Purkinje cell (primary cell): ENCODE measurements around the gene RIMS1. TPM values are rescaled to one million over a fixed set of nuclear protein-coding genes. Genes with fewer than 3 reads are reported as not detected.

ENCODE experiments used
- polyA plus RNA-seq: library from polyadenylated mRNA; unstranded; fragments of >200 nt; fragmentation: Nextera tagmentation; gene quantifications from 2 replicates; pipeline ENCODE4 v1.2.1, GENCODE V29; 2014

The RIMS1 gene
- polyA plus RNA-seq, result 10.0 and 10.4 TPM in 2 replicates

GRCh38 chr6:71886184-71887005 lies at the start of gene RIMS1:
Gene RIMS1 (plus strand): TSS chr6:71886550. CDS start chr6:71887024, 474 bp downstream.

